Glomerular endothelial cell (primary cell): Measurements from ENCODE around the gene CNBD2. TPM values are rescaled to one million over a fixed set of nuclear protein-coding genes. Genes with fewer than 3 reads are reported as not detected.
"Not testable (repeated sequence)": the region's sequence is repeated elsewhere in the genome, so short reads cannot be mapped to it uniquely, and the experiment has no call there.

Source experiments
- DNase-seq: peaks from one replicate; pipeline ENCODE4 v3.0.0-alpha.2; 2011; ENCODE audit warnings: low read depth, low spot score; ENCODE audit errors: extremely low read depth
- total RNA-seq: library from RNA; depleted of rRNA; stranded (reverse); fragments of >200 nt; gene quantifications from 2 replicates; pipeline ENCODE4 v1.2.3, GENCODE V29; 2015

Gene CNBD2
- total RNA-seq, 1 donor from 2014 or later, result 2.6 TPM

- DNase-seq, result no peak
Measured at GRCh38 chr20:35974256-35974655, 5.9 kb downstream of the CNBD2 start.

GRCh38 chr20:35975576-35976373 lies 7.4 kb downstream of the CNBD2 start:
- DNase-seq, result no peak

GRCh38 chr20:35978041-35978513 lies 9.7 kb downstream of the CNBD2 start:
- no peak for DNase-seq

- DNase-seq, result no peak
Measured at GRCh38 chr20:35979544-35979943, 11.2 kb downstream of the CNBD2 start.

- no peak for DNase-seq
Measured at GRCh38 chr20:35981969-35982368, 13.6 kb downstream of the CNBD2 start.

GRCh38 chr20:35984382-35984781 lies 16.0 kb downstream of the CNBD2 start:
- no peak for DNase-seq

- no peak for DNase-seq
Measured at GRCh38 chr20:35985806-35986205, 17.4 kb downstream of the CNBD2 start.

GRCh38 chr20:35988910-35989463 lies 20.6 kb downstream of the CNBD2 start:
- DNase-seq, result no peak

- DNase-seq, result no peak
Measured at GRCh38 chr20:35991142-35991771, 22.9 kb downstream of the CNBD2 start.

- no peak for DNase-seq
Measured at GRCh38 chr20:35992713-35993335, 24.4 kb downstream of the CNBD2 start.

GRCh38 chr20:35994994-35995453 lies 26.6 kb downstream of the CNBD2 start:
- peak; percentile 48 for DNase-seq

- DNase-seq, result not testable (repeated sequence)
Measured at GRCh38 chr20:35996492-35996891, 28.1 kb downstream of the CNBD2 start.

- not testable (repeated sequence) for DNase-seq
Measured at GRCh38 chr20:36001331-36001730, 32.9 kb downstream of the CNBD2 start.

GRCh38 chr20:36002855-36003254 lies 34.5 kb downstream of the CNBD2 start:
- no peak for DNase-seq

GRCh38 chr20:36004045-36004444 lies 35.7 kb downstream of the CNBD2 start:
- no peak for DNase-seq

- no peak for DNase-seq
Measured at GRCh38 chr20:36008461-36009035, 40.2 kb downstream of the CNBD2 start.

GRCh38 chr20:36010076-36010475 lies 41.7 kb downstream of the CNBD2 start:
- DNase-seq, result no peak

GRCh38 chr20:36010825-36011224 lies 42.4 kb downstream of the CNBD2 start:
- DNase-seq, result no peak

- no peak for DNase-seq
Measured at GRCh38 chr20:36015806-36016403, 47.5 kb downstream of the CNBD2 start.
